Kidney (tissue), 14 donors: Measurements from ENCODE around the gene TMEM86A. TPM values are rescaled to one million over a fixed set of nuclear protein-coding genes. Genes with fewer than 3 reads are reported as not detected.
A peak's percentile ranks its signal among the peaks of the same experiment; 100 is the strongest.

ENCODE experiments used
- DNase-seq, 5 donors: peaks; one replicate each; pipeline ENCODE4 v3.0.0-alpha.2; 2013 to 2020
- FAIRE-seq: peaks from 2 replicates; lab custom pipeline; 2012; peaks lifted over from hg19 to GRCh38; lab: Jason Lieb, UNC
- H3K27ac ChIP-seq, 2 donors: one replicate each; pipeline ENCODE4 v1.7.0; 2013; ENCODE audit warnings: low read depth in 2 of 2, low read length in 2 of 2, inconsistent platforms in 1 of 2
- H3K27me3 ChIP-seq: one replicate; pipeline ENCODE4 v1.7.1; 2013; ENCODE audit warnings: low read length, inconsistent platforms; ENCODE audit not compliant: control insufficient read depth, insufficient read depth
- H3K36me3 ChIP-seq, 3 donors: one replicate each; pipeline versions ENCODE4 v1.7.0 to v1.7.1; 2013; ENCODE audit warnings: low read length in 3 of 3, control low read depth in 1 of 3, inconsistent platforms in 1 of 3; ENCODE audit not compliant: insufficient read depth in 3 of 3, control insufficient read depth in 2 of 3
- H3K4me1 ChIP-seq, 3 donors: one replicate each; pipeline versions ENCODE4 v1.7.0 to v1.7.1; 2013; ENCODE audit warnings: low read length in 3 of 3, inconsistent platforms in 1 of 3, low read depth in 1 of 3; ENCODE audit not compliant: control insufficient read depth in 2 of 3, insufficient read depth in 2 of 3
- H3K4me3 ChIP-seq, 3 donors: one replicate each; pipeline versions ENCODE4 v1.7.0 to v1.8.1; 2013; ENCODE audit warnings: low read length in 3 of 3, control low read depth in 1 of 3, inconsistent platforms in 1 of 3
- H3K9ac ChIP-seq, 3 donors: one replicate each; pipeline versions ENCODE4 v1.7.0 to v1.7.1; 2013; ENCODE audit warnings: low read length in 3 of 3, control low read depth in 1 of 3, inconsistent platforms in 1 of 3
- H3K9me3 ChIP-seq, 3 donors: one replicate each; pipeline versions ENCODE4 v1.7.0 to v1.7.1; 2013; ENCODE audit warnings: low read length in 3 of 3, control low read depth in 1 of 3, inconsistent platforms in 1 of 3; ENCODE audit not compliant: control insufficient read depth in 2 of 3, insufficient read depth in 1 of 3
- intact Hi-C: fragments of 100-400 bp; cut with DNase I; formaldehyde crosslinking; loops from one replicate; pipeline ENCODE4 v1.11.1; 2022
- polyA plus RNA-seq: library from polyadenylated mRNA; stranded (reverse); fragments of 350-450 nt; fragmentation: Illumina TruSeq; extraction: RNeasy Lipid Tissue Mini Kit (QIAGEN cat#74804); gene quantifications from one replicate; pipeline ENCODE4 v1.2.3, GENCODE V29; 2014; ENCODE audit warnings: low read depth, low replicate concordance; ENCODE audit not compliant: insufficient read depth
- total RNA-seq: library from RNA; stranded (reverse); fragmentation: NEBNext Ultra II Directional; extraction: Animal tissue kit (Norgen Biotek cat#: 25700); gene quantifications from one replicate; pipeline ENCODE4 v1.2.1, GENCODE V29; 2021
- TF ChIP-seq, protein P1 (sequence below): IDR thresholded peaks from 3 replicates; pipeline ENCODE4 v1.5.1; 2012; ENCODE audit warnings: mild to moderate bottlenecking, moderate library complexity, borderline replicate concordance; ENCODE audit not compliant: insufficient read depth; ENCODE audit errors: extremely low read depth
- donor health status: control.
- donor health status: control.
- donor health status: control.
- donor health status: control.
- donor health status: control.
- donor health status: DM: yes; HTN: yes; CAD: no.
- donor health status: Normal renal cell carcinoma (clear cell type).

TMEM86A gene
- total and polyA plus RNA-seq, 2 donors from 2014 or later, result 7.4 to 17.1 TPM

DNA sequence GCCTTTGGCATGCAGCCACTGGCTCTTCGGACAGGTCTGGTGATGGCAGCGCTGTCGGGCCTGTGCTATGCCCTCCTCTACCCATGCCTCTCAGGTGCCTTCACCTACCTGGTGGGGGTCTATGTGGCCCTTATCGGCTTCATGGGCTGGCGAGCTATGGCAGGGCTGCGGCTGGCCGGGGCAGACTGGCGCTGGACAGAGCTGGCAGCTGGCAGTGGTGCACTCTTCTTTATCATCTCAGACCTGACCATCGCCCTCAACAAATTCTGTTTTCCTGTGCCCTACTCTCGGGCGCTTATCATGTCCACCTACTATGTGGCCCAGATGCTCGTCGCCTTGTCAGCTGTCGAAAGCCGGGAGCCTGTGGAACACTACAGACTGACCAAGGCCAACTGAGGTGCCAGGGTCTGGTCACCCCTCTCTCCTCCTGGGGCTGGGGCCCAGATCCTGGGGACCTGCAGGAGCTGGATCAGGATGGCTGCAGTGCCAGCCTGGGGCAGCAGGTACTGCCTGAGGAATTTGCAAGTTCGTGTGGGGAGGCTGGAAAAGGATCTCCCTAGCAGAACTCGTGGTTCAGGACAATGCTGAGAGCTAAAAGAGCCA is 3.1 kb downstream of the TMEM86A start:
- H3K9ac ChIP-seq, result no peak overlapping the region
- no peaks in the 10 kb centered on the region for H3K9me3 ChIP-seq
- H3K36me3 ChIP-seq, result no peaks in the 10 kb centered on the region
- peak overlapping the region in 1 of 2 donors; percentile 5 for H3K27ac ChIP-seq
- TF ChIP-seq, protein P1, sequence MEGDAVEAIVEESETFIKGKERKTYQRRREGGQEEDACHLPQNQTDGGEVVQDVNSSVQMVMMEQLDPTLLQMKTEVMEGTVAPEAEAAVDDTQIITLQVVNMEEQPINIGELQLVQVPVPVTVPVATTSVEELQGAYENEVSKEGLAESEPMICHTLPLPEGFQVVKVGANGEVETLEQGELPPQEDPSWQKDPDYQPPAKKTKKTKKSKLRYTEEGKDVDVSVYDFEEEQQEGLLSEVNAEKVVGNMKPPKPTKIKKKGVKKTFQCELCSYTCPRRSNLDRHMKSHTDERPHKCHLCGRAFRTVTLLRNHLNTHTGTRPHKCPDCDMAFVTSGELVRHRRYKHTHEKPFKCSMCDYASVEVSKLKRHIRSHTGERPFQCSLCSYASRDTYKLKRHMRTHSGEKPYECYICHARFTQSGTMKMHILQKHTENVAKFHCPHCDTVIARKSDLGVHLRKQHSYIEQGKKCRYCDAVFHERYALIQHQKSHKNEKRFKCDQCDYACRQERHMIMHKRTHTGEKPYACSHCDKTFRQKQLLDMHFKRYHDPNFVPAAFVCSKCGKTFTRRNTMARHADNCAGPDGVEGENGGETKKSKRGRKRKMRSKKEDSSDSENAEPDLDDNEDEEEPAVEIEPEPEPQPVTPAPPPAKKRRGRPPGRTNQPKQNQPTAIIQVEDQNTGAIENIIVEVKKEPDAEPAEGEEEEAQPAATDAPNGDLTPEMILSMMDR, result no peak
- peaks cover 0 to 42% (median 16%) of the 10 kb centered on the region in 3 donors for H3K4me1 ChIP-seq
- FAIRE-seq (no peak), DNase-seq (peak in 1 of 5 donors; percentile 59)
- no peak overlapping the region for H3K4me3 ChIP-seq
- intact Hi-C loops, result no loop called here
- H3K27me3 ChIP-seq, result no peaks in the 10 kb centered on the region

DNA sequence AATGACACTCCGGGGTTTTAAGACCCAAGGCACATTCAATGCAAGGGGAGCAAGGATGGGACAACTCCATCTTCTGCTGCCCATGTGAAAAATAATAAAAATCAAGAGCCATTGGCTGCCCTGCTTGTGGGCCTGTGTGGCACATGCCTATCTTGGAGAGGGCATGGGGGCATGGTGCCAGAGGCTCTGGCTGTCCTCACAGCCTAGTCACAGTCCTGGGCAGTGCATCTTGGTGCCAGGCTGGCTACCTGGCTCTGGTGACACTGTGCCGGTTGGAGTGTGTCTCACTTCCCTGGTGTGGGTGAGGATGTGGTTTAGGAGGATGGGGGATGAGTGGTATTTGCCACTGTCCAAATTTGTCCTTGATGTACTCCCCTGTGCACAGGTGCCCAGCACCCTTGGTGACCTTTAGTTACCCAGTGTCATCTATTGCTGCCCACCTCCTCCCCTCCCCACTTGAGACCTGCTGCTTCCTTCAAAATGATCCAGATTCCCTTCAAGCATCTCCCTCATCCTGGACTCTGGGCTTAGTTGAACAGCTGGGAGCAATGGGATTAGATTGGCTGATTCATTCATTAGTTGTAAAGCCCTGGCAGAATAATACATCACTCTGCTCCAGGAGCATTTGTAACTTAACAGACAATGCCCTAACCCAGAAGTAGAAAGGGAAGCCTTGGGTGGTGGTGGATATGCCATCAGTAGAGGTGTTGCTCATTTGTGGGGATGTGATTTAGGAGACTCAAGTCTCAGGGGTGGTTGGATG is 4.6 kb downstream of the TMEM86A start:
- FAIRE-seq (no peak), DNase-seq (no peak)
- Histone ChIP-seq H3K4me1 (peaks cover 0 to 42% (median 21%) of the 10 kb centered on the region in 3 donors), H3K27me3 (no peaks in the 10 kb centered on the region), H3K4me3 (no peak overlapping the region), H3K36me3 (no peaks in the 10 kb centered on the region), H3K9ac (no peak overlapping the region), H3K9me3 (no peaks in the 10 kb centered on the region), H3K27ac (no peak overlapping the region)
- intact Hi-C loops, result no loop called here
- TF ChIP-seq, protein P1, result no peak

DNA sequence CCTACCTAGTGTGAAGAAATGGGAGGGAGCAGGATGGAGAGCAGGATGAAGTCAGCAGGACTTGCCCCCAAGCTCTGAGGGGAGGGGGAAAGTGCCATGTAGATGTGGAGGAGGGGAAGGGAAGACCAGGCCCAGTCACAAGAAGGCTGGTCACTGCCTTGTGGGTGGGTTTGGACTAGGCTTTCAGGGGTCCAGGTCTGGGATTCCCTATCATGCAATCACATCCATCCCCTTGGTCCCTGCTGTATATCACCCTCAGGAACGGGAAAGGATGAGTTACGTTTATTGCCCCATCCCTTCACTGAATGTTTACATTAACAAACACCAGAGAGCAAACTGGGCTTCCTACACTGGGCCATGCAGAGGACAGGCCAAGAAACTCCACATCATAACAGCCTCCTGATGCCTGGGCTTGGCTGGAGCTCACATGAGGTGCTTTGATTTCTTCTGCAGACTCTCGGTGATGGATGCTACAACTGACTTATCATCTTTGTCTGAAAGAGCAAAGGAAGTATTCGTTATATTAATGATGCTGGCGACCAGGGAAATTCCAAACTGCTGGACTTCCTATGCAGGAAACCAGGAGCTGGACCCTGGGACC is 5.6 kb downstream of the TMEM86A start:
- intact Hi-C loops, result no loop called here
- DNase-seq (no peak), FAIRE-seq (no peak)
- Histone ChIP-seq H3K4me1 (peaks cover 0 to 41% (median 21%) of the 10 kb centered on the region in 3 donors), H3K27me3 (no peaks in the 10 kb centered on the region), H3K36me3 (no peaks in the 10 kb centered on the region), H3K27ac (no peak overlapping the region), H3K4me3 (no peak overlapping the region), H3K9ac (no peak overlapping the region), H3K9me3 (no peaks in the 10 kb centered on the region)
- TF ChIP-seq, protein P1, result no peak
